ENCODE measurements around the gene LDHAL6B. TPM values are rescaled to one million over a fixed set of nuclear protein-coding genes. Genes with fewer than 3 reads are reported as not detected.

The LDHAL6B gene
- polyA plus RNA-seq, 3 donors, result not detected

DNA sequence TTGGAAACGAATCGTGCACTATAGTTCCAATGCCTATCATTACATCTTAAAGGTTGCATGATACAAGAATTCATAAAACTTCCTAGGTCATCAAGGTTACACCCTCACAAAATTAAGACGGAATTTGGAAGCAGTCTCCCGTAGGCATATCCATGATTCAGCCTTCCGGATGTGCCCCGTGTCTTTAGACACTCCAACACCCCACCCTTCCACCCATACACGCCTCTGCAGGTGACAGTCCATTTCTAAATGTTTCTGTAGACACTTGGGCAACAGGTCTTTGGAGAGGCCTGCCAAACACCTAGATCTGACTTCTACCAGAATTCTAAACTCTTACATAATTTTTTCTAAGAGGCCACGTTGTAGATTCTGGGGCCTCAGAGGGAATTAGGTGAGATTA lies 49.8 kb downstream of the LDHAL6B start:
- no peaks in the 10 kb centered on the region for H3K9me3 ChIP-seq (replicated peaks in 1 of 2; ENCODE audit: control insufficient read depth in 1 of 2, insufficient read depth in 1 of 2, low read length in 2 of 2)
- H4K20me1 ChIP-seq (ENCODE audit: insufficient read depth, low read length), result no peaks in the 10 kb centered on the region
- peaks cover 10 to 37% of the 10 kb centered on the region in 2 donors for H3K36me3 Mint-ChIP-seq
- no peaks in the 10 kb centered on the region for H3K4me1 Mint-ChIP-seq
- no peak overlapping the region for H2AFZ ChIP-seq (ENCODE audit: insufficient read depth, low read depth, low read length, poor library complexity, severe bottlenecking)
- no peak overlapping the region for H3K4me3 Mint-ChIP-seq
- H3K27ac ChIP-seq (ENCODE audit: low read depth in 1 of 2, low read length in 2 of 2), result no peak overlapping the region
- 83% methylated on average over 6 of the region's 8 CpGs for WGBS (ENCODE audit: insufficient coverage)
- H3K4me3 ChIP-seq (replicated peaks in 1 of 3; ENCODE audit: low read depth in 2 of 3, low read length in 3 of 3), result no peak overlapping the region
- no peak overlapping the region for H3K27ac Mint-ChIP-seq
- peaks cover 5 to 8% of the 10 kb centered on the region in 2 donors for H3K36me3 ChIP-seq (replicated peaks in 1 of 2; ENCODE audit: control insufficient read depth in 1 of 2, insufficient read depth in 2 of 2, low read length in 2 of 2)
- H3K4me1 ChIP-seq (ENCODE audit: control insufficient read depth in 1 of 2, insufficient read depth in 2 of 2, low read length in 2 of 2), result peaks cover 0 to 2% of the 10 kb centered on the region in 2 donors
- H3K27me3 ChIP-seq (ENCODE audit: control insufficient read depth in 2 of 2, insufficient read depth in 2 of 2, low read length in 2 of 2), result no peaks in the 10 kb centered on the region
- no peaks in the 10 kb centered on the region for H3K79me2 ChIP-seq (ENCODE audit: insufficient read depth, low read length)
- H3K27me3 Mint-ChIP-seq (ENCODE audit: low read depth in 3 of 3), result no peaks in the 10 kb centered on the region
- no peak for DNase-seq
- H3K9me3 Mint-ChIP-seq, result no peaks in the 10 kb centered on the region
- no peak overlapping the region for H3K4me2 ChIP-seq (replicated peaks; ENCODE audit: extremely low read depth, low read length, poor library complexity, severe bottlenecking)
- TF ChIP-seq, protein P1, sequence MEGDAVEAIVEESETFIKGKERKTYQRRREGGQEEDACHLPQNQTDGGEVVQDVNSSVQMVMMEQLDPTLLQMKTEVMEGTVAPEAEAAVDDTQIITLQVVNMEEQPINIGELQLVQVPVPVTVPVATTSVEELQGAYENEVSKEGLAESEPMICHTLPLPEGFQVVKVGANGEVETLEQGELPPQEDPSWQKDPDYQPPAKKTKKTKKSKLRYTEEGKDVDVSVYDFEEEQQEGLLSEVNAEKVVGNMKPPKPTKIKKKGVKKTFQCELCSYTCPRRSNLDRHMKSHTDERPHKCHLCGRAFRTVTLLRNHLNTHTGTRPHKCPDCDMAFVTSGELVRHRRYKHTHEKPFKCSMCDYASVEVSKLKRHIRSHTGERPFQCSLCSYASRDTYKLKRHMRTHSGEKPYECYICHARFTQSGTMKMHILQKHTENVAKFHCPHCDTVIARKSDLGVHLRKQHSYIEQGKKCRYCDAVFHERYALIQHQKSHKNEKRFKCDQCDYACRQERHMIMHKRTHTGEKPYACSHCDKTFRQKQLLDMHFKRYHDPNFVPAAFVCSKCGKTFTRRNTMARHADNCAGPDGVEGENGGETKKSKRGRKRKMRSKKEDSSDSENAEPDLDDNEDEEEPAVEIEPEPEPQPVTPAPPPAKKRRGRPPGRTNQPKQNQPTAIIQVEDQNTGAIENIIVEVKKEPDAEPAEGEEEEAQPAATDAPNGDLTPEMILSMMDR (IDR thresholded peaks at IDR 0.05), result no peak
- intact Hi-C loops (cut with micrococcal nuclease), result no loop called here
- H3K9ac ChIP-seq (ENCODE audit: insufficient read depth, low read length, poor library complexity, severe bottlenecking), result no peak overlapping the region

DNA sequence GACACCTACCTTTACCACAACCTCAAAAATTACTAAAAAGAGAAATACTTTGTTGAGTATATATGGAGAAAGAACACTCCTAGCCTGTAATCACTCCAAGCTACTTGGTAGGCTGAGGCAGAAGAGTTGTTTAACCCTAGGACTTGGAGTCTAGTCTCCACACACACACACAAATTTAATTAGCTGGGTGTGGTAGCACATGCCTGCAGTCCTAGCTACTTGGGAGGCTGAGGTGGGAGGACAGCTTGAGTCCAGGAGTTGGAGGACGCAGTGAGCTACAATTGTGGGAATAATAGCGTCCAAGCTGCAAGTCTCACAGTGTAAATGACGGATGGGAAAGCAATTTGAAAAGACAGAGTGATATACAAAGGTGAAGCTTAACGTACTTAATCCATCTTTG lies 50.5 kb downstream of the LDHAL6B start:
- Histone ChIP-seq H3K27ac (ENCODE audit: low read depth in 1 of 2, low read length in 2 of 2) (no peak overlapping the region), H3K4me3 (replicated peaks in 1 of 3; ENCODE audit: low read depth in 2 of 3, low read length in 3 of 3) (no peak overlapping the region), H3K9me3 (replicated peaks in 1 of 2; ENCODE audit: control insufficient read depth in 1 of 2, insufficient read depth in 1 of 2, low read length in 2 of 2) (no peaks in the 10 kb centered on the region), H3K9ac (ENCODE audit: insufficient read depth, low read length, poor library complexity, severe bottlenecking) (no peak overlapping the region), H3K27me3 (ENCODE audit: control insufficient read depth in 2 of 2, insufficient read depth in 2 of 2, low read length in 2 of 2) (no peaks in the 10 kb centered on the region), H2AFZ (ENCODE audit: insufficient read depth, low read depth, low read length, poor library complexity, severe bottlenecking) (no peak overlapping the region), H3K4me2 (replicated peaks; ENCODE audit: extremely low read depth, low read length, poor library complexity, severe bottlenecking) (no peak overlapping the region), H3K4me1 (ENCODE audit: control insufficient read depth in 1 of 2, insufficient read depth in 2 of 2, low read length in 2 of 2) (no peaks in the 10 kb centered on the region), H3K36me3 (replicated peaks in 1 of 2; ENCODE audit: control insufficient read depth in 1 of 2, insufficient read depth in 2 of 2, low read length in 2 of 2) (peaks cover 5 to 8% of the 10 kb centered on the region in 2 donors), H4K20me1 (ENCODE audit: insufficient read depth, low read length) (no peaks in the 10 kb centered on the region), H3K79me2 (ENCODE audit: insufficient read depth, low read length) (no peaks in the 10 kb centered on the region)
- H3K27me3 Mint-ChIP-seq (ENCODE audit: low read depth in 3 of 3), result no peaks in the 10 kb centered on the region
- H3K36me3 Mint-ChIP-seq, result peaks cover 10 to 37% of the 10 kb centered on the region in 2 donors
- no CpG with 5 or more reads among the region's 4 CpGs for WGBS (ENCODE audit: insufficient coverage)
- no peak overlapping the region for H3K4me3 Mint-ChIP-seq
- TF ChIP-seq, protein P1 (IDR thresholded peaks at IDR 0.05), result no peak
- no peak overlapping the region for H3K27ac Mint-ChIP-seq
- H3K9me3 Mint-ChIP-seq, result no peaks in the 10 kb centered on the region
- DNase-seq, result no peak
- H3K4me1 Mint-ChIP-seq, result no peaks in the 10 kb centered on the region
- intact Hi-C loops (cut with micrococcal nuclease), result no loop called here

Small RNA genes within 50 kb of the gene (small RNA-seq; reads per million reads assigned to genes)
- gene MIR2116 (ENCODE audit: insufficient read length, low read depth), result 0.71 reads per million
- not detected for gene RNU4-80P (ENCODE audit: insufficient read length, low read depth)

Other genes with a start within 250 kb of the LDHAL6B start
- 10 to 100 TPM; 10.2 to 28.0 (median 18.2) TPM for gene RNF111, start 219.2 kb upstream of the LDHAL6B start, polyA plus RNA-seq
- under 1 TPM; 0.13 to 0.53 (median 0.31) TPM for gene CCNB2, start 101.7 kb upstream of the LDHAL6B start, polyA plus RNA-seq
- 10 to 100 TPM in 1 of 3 donors, 1 to 10 TPM in 2; 5.5 to 16.2 (median 6.2) TPM for gene MYO1E, start 166.0 kb downstream of the LDHAL6B start, polyA plus RNA-seq
- under 1 TPM in 2 of 3 donors, not detected in 1; 0.40 to 0.66 TPM for gene FAM81A, start 231.3 kb downstream of the LDHAL6B start, polyA plus RNA-seq